Suprapubic skin (tissue), 4 donors: ENCODE measurements around the gene TJAP1. TPM values are rescaled to one million over a fixed set of nuclear protein-coding genes. Genes with fewer than 3 reads are reported as not detected.
"Not testable (repeated sequence)": the region's sequence is repeated elsewhere in the genome, so short reads cannot be mapped to it uniquely, and the experiment has no call there.

Experiments
- DNase-seq, 2 donors: peaks; one replicate each; pipeline ENCODE4 v3.0.0-alpha.2; 2019; ENCODE audit warnings: low spot score in 2 of 2
- H3K27ac ChIP-seq: fragments of 200-600 bp; sonication (generic); one replicate; pipeline ENCODE4 v1.5.1; 2019
- H3K27me3 ChIP-seq: fragments of 200-600 bp; sonication (generic); one replicate; pipeline ENCODE4 v1.5.1; 2019
- H3K36me3 ChIP-seq: fragments of 200-600 bp; sonication (generic); one replicate; pipeline ENCODE4 v1.5.1; 2019
- H3K4me1 ChIP-seq: fragments of 200-600 bp; sonication (generic); one replicate; pipeline ENCODE4 v1.5.1; 2019
- H3K4me3 ChIP-seq: fragments of 200-600 bp; sonication (generic); one replicate; pipeline ENCODE4 v1.5.1; 2019; ENCODE audit warnings: mild to moderate bottlenecking
- H3K9me3 ChIP-seq: fragments of 200-600 bp; sonication (generic); one replicate; pipeline ENCODE4 v1.5.1; 2019
- CTCF ChIP-seq, 2 donors: fragments of 200-600 bp in 1 of 2; fragments of 450-650 bp in 1 of 2; sonication (generic) in 1 of 2; IDR thresholded peaks; one replicate each; pipeline ENCODE4 v1.5.1; 2016 to 2019; ENCODE audit warnings: antibody characterized with exemption in 2 of 2, mild to moderate bottlenecking in 1 of 2, moderate library complexity in 1 of 2
- EP300 ChIP-seq: sonication (generic); formaldehyde crosslinking; IDR thresholded peaks from one replicate; pipeline ENCODE4 v1.6.1; 2017; ENCODE audit warnings: antibody characterized with exemption
- POLR2A ChIP-seq, 2 donors: fragments of 450-650 bp; IDR thresholded peaks; one replicate each; pipeline ENCODE4 v1.6.1; 2017; ENCODE audit warnings: antibody characterized with exemption in 2 of 2, mild to moderate bottlenecking in 2 of 2, moderate library complexity in 2 of 2
- POLR2AphosphoS5 ChIP-seq, 3 donors: sonication (generic); formaldehyde crosslinking; IDR thresholded peaks; one replicate each; pipeline ENCODE4 v1.6.1; 2017; ENCODE audit warnings: antibody characterized with exemption in 3 of 3
- WGBS: methylation state at CpG from one replicate; pipeline ENCODE4 v1.1.5; 2018; 5-methylcytosine and 5-hydroxymethylcytosine counted together
- total RNA-seq, 4 donors: library from RNA; depleted of rRNA; stranded (reverse); fragments of >200 nt; gene quantifications; one replicate each; pipeline ENCODE4 v1.1.0, GENCODE V29; 2016

TJAP1 gene
- total RNA-seq, 4 donors from 2014 or later = 17.8 to 32.4 (median 30.6) TPM

- Histone ChIP-seq H3K27me3 (no peaks in the 10 kb centered on the region), H3K9me3 (no peaks in the 10 kb centered on the region), H3K36me3 (peaks cover 40% of the 10 kb centered on the region), H3K4me1 (peaks cover 52% of the 10 kb centered on the region), H3K27ac (no peak overlapping the region), H3K4me3 (no peak overlapping the region)
- TF ChIP-seq EP300 = no peak
- no peak for TF ChIP-seq CTCF (IDR thresholded peaks at IDR 0.05)
- TF ChIP-seq POLR2AphosphoS5 (IDR thresholded peaks at IDR 0.05) = no peak
- TF ChIP-seq POLR2A (IDR thresholded peaks at IDR 0.05) = no peak
- DNase-seq = no peak
- 91% methylated on average over 8 of the region's 12 CpGs for WGBS
Measured at GRCh38 chr6:43497689-43498088, 20.3 kb downstream of the TJAP1 start.

- H3K36me3 ChIP-seq = peaks cover 46% of the 10 kb centered on the region
- 97% methylated on average over 5 of the region's 5 CpGs for WGBS
Measured at GRCh38 chr6:43498291-43498690, 20.9 kb downstream of the TJAP1 start.

GRCh38 chr6:43499028-43499815, 21.9 kb downstream of the TJAP1 start:
- H3K36me3 ChIP-seq = peaks cover 55% of the 10 kb centered on the region
- DNase-seq = no peak
- no peak overlapping the region for H3K27ac ChIP-seq
- no peaks in the 10 kb centered on the region for H3K27me3 ChIP-seq
- TF ChIP-seq EP300 = no peak
- TF ChIP-seq POLR2A (IDR thresholded peaks at IDR 0.05) = no peak
- H3K9me3 ChIP-seq = no peaks in the 10 kb centered on the region
- H3K4me1 ChIP-seq = peaks cover 40% of the 10 kb centered on the region
- H3K4me3 ChIP-seq = no peak overlapping the region
- 70% methylated on average over 9 of the region's 12 CpGs for WGBS

More at GRCh38 chr6:43498291-43498690, 20.9 kb downstream of the TJAP1 start:
- DNase-seq, H3K4me3 ChIP-seq, H3K27ac ChIP-seq, H3K27me3 ChIP-seq, H3K9me3 ChIP-seq: not testable (repeated sequence)
- H3K4me1 ChIP-seq = peaks cover 46% of the 10 kb centered on the region

- Histone ChIP-seq H3K9me3 (no peaks in the 10 kb centered on the region), H3K4me1 (peaks cover 23% of the 10 kb centered on the region), H3K27me3 (no peaks in the 10 kb centered on the region), H3K36me3 (peaks cover 70% of the 10 kb centered on the region), H3K4me3 (no peak overlapping the region), H3K27ac (no peak overlapping the region)
- DNase-seq = no peak
- WGBS = 96% methylated on average over 3 of the region's 3 CpGs
- TF ChIP-seq EP300 (no peak), POLR2AphosphoS5 (IDR thresholded peaks at IDR 0.05) (no peak), CTCF (IDR thresholded peaks at IDR 0.05) (no peak), POLR2A (IDR thresholded peaks at IDR 0.05) (no peak)
Measured at GRCh38 chr6:43500921-43501320, 23.6 kb downstream of the TJAP1 start.

GRCh38 chr6:43502666-43503065, 25.3 kb downstream of the TJAP1 start:
- TF ChIP-seq POLR2A (IDR thresholded peaks at IDR 0.05) = no peak
- no peak for TF ChIP-seq POLR2AphosphoS5 (IDR thresholded peaks at IDR 0.05)
- TF ChIP-seq CTCF (IDR thresholded peaks at IDR 0.05) = no peak
- TF ChIP-seq EP300 = no peak
- Histone ChIP-seq H3K4me3 (no peak overlapping the region), H3K4me1 (peaks cover 12% of the 10 kb centered on the region), H3K27ac (no peak overlapping the region), H3K27me3 (no peaks in the 10 kb centered on the region), H3K36me3 (peaks cover 70% of the 10 kb centered on the region), H3K9me3 (no peaks in the 10 kb centered on the region)
- 77% methylated on average over 2 of the region's 4 CpGs for WGBS
- no peak for DNase-seq

- 92% methylated on average over 8 of the region's 8 CpGs for WGBS
- Histone ChIP-seq H3K9me3 (no peaks in the 10 kb centered on the region), H3K4me3 (no peak overlapping the region), H3K27me3 (no peaks in the 10 kb centered on the region), H3K4me1 (peaks cover 12% of the 10 kb centered on the region), H3K36me3 (peaks cover 69% of the 10 kb centered on the region), H3K27ac (no peak overlapping the region)
- TF ChIP-seq CTCF (IDR thresholded peaks at IDR 0.05) (no peak), EP300 (no peak), POLR2A (IDR thresholded peaks at IDR 0.05) (no peak), POLR2AphosphoS5 (IDR thresholded peaks at IDR 0.05) (no peak)
- no peak for DNase-seq
Measured at GRCh38 chr6:43503443-43503842, 26.1 kb downstream of the TJAP1 start.
